Cardiac fibroblast (primary cell): Measurements from ENCODE around the gene C11orf91.

Experiments used
- DNase-seq, 2 donors: peaks; one replicate each; pipeline versions ENCODE4 v3.0.0 to v3.0.0-alpha.2; 2010; ENCODE audit warnings: low read depth in 2 of 2
- H3K4me3 ChIP-seq, 2 donors: replicated peaks in 1 of 2; 1 replicate in 1 of 2; 2 replicates in 1 of 2; pipeline ENCODE4 v1.5.1; 2011; ENCODE audit warnings: low read depth in 2 of 2, low read length in 2 of 2, mild to moderate bottlenecking in 2 of 2, moderate library complexity in 1 of 2
- CTCF ChIP-seq: IDR thresholded peaks from one replicate; pipeline ENCODE4 v1.5.1; 2011; ENCODE audit warnings: low read depth, mild to moderate bottlenecking, low read length, inconsistent platforms

Gene C11orf91

GRCh38 chr11:33657757-33658156 is 42.9 kb downstream of the C11orf91 start:
- no peak for DNase-seq
- H3K4me3 ChIP-seq = no peak overlapping the region
- no peak for TF ChIP-seq CTCF

GRCh38 chr11:33656768-33657167 is 43.9 kb downstream of the C11orf91 start:
- no peak overlapping the region for H3K4me3 ChIP-seq
- DNase-seq = no peak
- TF ChIP-seq CTCF = no peak

DNA sequence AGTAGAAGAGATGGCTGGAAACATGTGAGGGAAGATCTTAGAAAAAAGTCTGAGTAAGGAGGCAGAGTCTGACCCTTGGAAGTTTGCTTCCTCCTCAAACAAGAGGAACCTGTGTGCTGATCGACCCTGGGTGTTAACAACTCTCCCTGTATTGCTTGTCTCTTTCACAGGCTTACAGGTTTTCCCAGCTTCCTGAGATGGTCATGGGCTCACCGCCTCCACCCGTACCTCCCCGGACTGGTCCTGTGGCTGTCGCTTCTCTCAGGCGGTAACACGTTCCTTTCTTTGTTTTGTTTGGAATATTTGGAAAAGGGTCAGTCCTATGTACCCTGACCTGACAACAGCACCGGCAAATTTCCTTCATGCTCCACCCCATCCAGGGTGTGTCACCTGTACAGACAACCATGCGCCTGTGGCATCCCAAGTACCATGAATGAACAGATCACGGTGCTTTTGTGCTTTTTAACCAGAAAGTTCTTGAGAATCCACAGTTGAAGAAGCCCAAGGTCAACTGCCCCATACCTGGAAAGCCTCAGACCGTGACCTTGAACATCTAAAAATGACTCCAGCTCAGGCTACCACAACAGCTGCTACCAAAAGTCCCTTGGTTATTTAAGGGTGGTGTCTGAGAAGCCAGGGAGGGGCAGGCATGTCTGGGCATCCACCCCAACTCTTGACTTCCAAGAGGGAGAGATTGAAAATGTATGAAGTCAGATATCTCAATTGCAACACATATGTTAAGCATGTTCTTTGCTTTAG is 44.6 kb downstream of the C11orf91 start:
- TF ChIP-seq CTCF = no peak
- DNase-seq = no peak
- no peak overlapping the region for H3K4me3 ChIP-seq

GRCh38 chr11:33654594-33654993 is 46.0 kb downstream of the C11orf91 start:
- no peak for TF ChIP-seq CTCF
- H3K4me3 ChIP-seq = no peak overlapping the region
- no peak for DNase-seq

DNA sequence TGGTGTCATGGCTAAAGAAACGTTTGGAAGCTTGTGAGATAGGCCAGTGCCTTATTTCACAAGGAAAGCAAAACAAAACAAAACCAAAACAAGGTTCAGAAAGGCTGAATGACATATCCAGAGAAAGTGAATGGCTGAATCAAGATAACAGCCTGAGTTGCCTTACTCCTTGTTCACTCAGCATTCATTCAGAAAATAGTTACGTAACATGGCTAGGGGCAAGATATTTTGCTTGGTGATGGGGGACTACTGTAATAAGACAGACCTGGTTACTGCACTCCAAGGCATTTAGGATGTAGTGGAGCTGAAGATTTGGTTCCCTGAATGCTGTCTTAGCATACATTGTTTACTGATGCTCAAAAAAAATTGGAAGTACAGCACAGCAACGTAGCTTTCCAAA is 47.7 kb downstream of the C11orf91 start:
- no peak overlapping the region for H3K4me3 ChIP-seq
- no peak for DNase-seq
- no peak for TF ChIP-seq CTCF

GRCh38 chr11:33652431-33652830 is 48.2 kb downstream of the C11orf91 start:
- H3K4me3 ChIP-seq = no peak overlapping the region
- TF ChIP-seq CTCF = no peak
- no peak for DNase-seq

DNA sequence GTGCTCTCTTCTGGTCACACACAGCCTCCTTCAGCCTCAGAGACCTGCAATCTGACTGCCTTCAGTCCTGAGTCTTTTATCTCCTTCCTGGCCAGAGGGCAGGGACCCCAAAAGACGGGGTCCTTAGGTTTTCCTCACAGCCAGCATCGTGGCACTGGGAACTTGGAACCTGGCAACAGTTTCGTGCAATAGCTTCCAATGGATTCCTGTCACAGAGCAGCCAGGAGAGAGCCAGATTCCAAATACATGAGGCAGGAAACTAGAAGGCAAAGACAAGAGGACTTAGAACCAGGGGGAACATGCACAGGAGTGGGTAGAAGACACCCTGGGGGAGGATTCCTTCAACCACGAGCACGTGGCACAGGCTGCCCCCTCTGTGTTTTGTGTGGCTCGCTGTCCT is 48.6 kb downstream of the C11orf91 start:
- DNase-seq = no peak
- no peak overlapping the region for H3K4me3 ChIP-seq
- TF ChIP-seq CTCF = no peak
